Esophagus (tissue), 2 donors: ENCODE data around the gene TMEM94. TPM values are rescaled to one million over a fixed set of nuclear protein-coding genes. Genes with fewer than 3 reads are reported as not detected.

Experiments
- H3K27ac ChIP-seq, 2 donors: one replicate each; pipeline ENCODE4 v1.5.1; 2013; ENCODE audit warnings: low read depth in 2 of 2, mild to moderate bottlenecking in 2 of 2, inconsistent platforms in 1 of 2, low read length in 1 of 2, moderate library complexity in 1 of 2
- H3K27me3 ChIP-seq, 2 donors: one replicate each; pipeline ENCODE4 v1.6.1; 2013; ENCODE audit warnings: low read length in 2 of 2, control low read depth in 1 of 2, mild to moderate bottlenecking in 1 of 2; ENCODE audit not compliant: insufficient read depth in 2 of 2, control insufficient read depth in 1 of 2
- H3K36me3 ChIP-seq, 2 donors: one replicate each; pipeline ENCODE4 v1.6.1; 2013; ENCODE audit warnings: low read length in 1 of 2; ENCODE audit not compliant: control insufficient read depth in 2 of 2, insufficient read depth in 2 of 2
- H3K4me1 ChIP-seq, 2 donors: one replicate each; pipeline ENCODE4 v1.6.1; 2013; ENCODE audit warnings: low read length in 1 of 2; ENCODE audit not compliant: control insufficient read depth in 2 of 2, insufficient read depth in 2 of 2
- H3K4me3 ChIP-seq, 2 donors: one replicate each; pipeline ENCODE4 v1.5.1; 2013; ENCODE audit warnings: low read length in 2 of 2, mild to moderate bottlenecking in 2 of 2, low read depth in 1 of 2, moderate library complexity in 1 of 2
- H3K9me3 ChIP-seq, 2 donors: one replicate each; pipeline ENCODE4 v1.6.1; 2013; ENCODE audit warnings: mild to moderate bottlenecking in 2 of 2, low read depth in 1 of 2, low read length in 1 of 2, moderate library complexity in 1 of 2; ENCODE audit not compliant: control insufficient read depth in 2 of 2, insufficient read depth in 1 of 2
- WGBS, 2 donors: extraction: QIAGEN DNeasy Blood & Tissue Kit; methylation state at CpG; one replicate each; pipeline ENCODE4 v1.1.7; 2013; 5-methylcytosine and 5-hydroxymethylcytosine counted together
- polyA plus RNA-seq, 2 donors: library from polyadenylated mRNA; stranded (reverse); fragments of 200-250 nt; gene quantifications; one replicate each; pipeline ENCODE4 v1.2.3, GENCODE V29; 2013
- donor health status: healthy with polysubstance abuse.
- donor health status: Bipolar disorder and iron deficiency.

TMEM94 gene
- polyA plus RNA-seq, 2 donors: 26.4 to 38.9 TPM

GRCh38 chr17:75482098-75482942, 25.9 kb downstream of the TMEM94 start:
- Histone ChIP-seq H3K4me1 (no peaks in the 10 kb centered on the region), H3K36me3 (peaks cover 0 to 3% of the 10 kb centered on the region in 2 donors), H3K27me3 (no peaks in the 10 kb centered on the region), H3K9me3 (no peaks in the 10 kb centered on the region), H3K27ac (no peak overlapping the region), H3K4me3 (no peak overlapping the region)
- WGBS, 2 donors: 85% methylated on average over 16 of the region's 16 CpGs

- H3K4me1 ChIP-seq: no peaks in the 10 kb centered on the region
- no peak overlapping the region for H3K27ac ChIP-seq
- 89 to 91% methylated on average over 12 of the region's 12 CpGs for whole genome bisulfite sequencing, 2 donors
- H3K36me3 ChIP-seq: peaks cover 0 to 7% of the 10 kb centered on the region in 2 donors
- H3K9me3 ChIP-seq: no peaks in the 10 kb centered on the region
- no peaks in the 10 kb centered on the region for H3K27me3 ChIP-seq
- H3K4me3 ChIP-seq: no peak overlapping the region
These were observed 29.3 kb downstream of the TMEM94 start for GRCh38 chr17:75485688-75486087.

GRCh38 chr17:75486151-75486550, 29.7 kb downstream of the TMEM94 start:
- 91 to 93% methylated on average over 14 of the region's 14 CpGs for WGBS, 2 donors
- no peaks in the 10 kb centered on the region for H3K27me3 ChIP-seq
- H3K4me3 ChIP-seq: no peak overlapping the region
- no peaks in the 10 kb centered on the region for H3K9me3 ChIP-seq
- peaks cover 0 to 11% of the 10 kb centered on the region in 2 donors for H3K36me3 ChIP-seq
- no peaks in the 10 kb centered on the region for H3K4me1 ChIP-seq
- no peak overlapping the region for H3K27ac ChIP-seq

GRCh38 chr17:75486951-75487350, 30.5 kb downstream of the TMEM94 start:
- peaks cover 0 to 19% of the 10 kb centered on the region in 2 donors for H3K36me3 ChIP-seq
- no peaks in the 10 kb centered on the region for H3K27me3 ChIP-seq
- no peak overlapping the region for H3K4me3 ChIP-seq
- WGBS, 2 donors: 79 to 81% methylated on average over 5 of the region's 5 CpGs
- peak overlapping the region in 1 of 2 donors; percentile 27 for H3K27ac ChIP-seq
- H3K4me1 ChIP-seq: no peaks in the 10 kb centered on the region
- no peaks in the 10 kb centered on the region for H3K9me3 ChIP-seq

GRCh38 chr17:75487351-75488070, 31.1 kb downstream of the TMEM94 start:
- WGBS, 2 donors: 73 to 74% methylated on average over 11 to 12 of the region's 12 CpGs
- Histone ChIP-seq H3K36me3 (peaks cover 1 to 23% of the 10 kb centered on the region in 2 donors), H3K27me3 (no peaks in the 10 kb centered on the region), H3K4me1 (no peaks in the 10 kb centered on the region), H3K4me3 (no peak overlapping the region), H3K9me3 (no peaks in the 10 kb centered on the region), H3K27ac (peak overlapping the region; percentile 24 to 27)

- Histone ChIP-seq H3K4me1 (no peaks in the 10 kb centered on the region), H3K36me3 (peaks cover 7 to 37% of the 10 kb centered on the region in 2 donors), H3K4me3 (no peak overlapping the region), H3K27me3 (no peaks in the 10 kb centered on the region), H3K27ac (no peak overlapping the region), H3K9me3 (no peaks in the 10 kb centered on the region)
- WGBS, 2 donors: 91 to 93% methylated on average over 24 of the region's 24 CpGs
These were observed 32.5 kb downstream of the TMEM94 start for GRCh38 chr17:75488693-75489510.

- H3K36me3 ChIP-seq: peaks cover 7 to 38% of the 10 kb centered on the region in 2 donors
- WGBS, 2 donors: 86 to 88% methylated on average over 14 of the region's 14 CpGs
- no peaks in the 10 kb centered on the region for H3K9me3 ChIP-seq
- H3K4me3 ChIP-seq: no peak overlapping the region
- H3K27me3 ChIP-seq: no peaks in the 10 kb centered on the region
- H3K27ac ChIP-seq: no peak overlapping the region
- no peaks in the 10 kb centered on the region for H3K4me1 ChIP-seq
These were observed 33.1 kb downstream of the TMEM94 start for GRCh38 chr17:75489511-75489955.

GRCh38 chr17:75490173-75490743, 33.8 kb downstream of the TMEM94 start:
- Histone ChIP-seq H3K9me3 (no peaks in the 10 kb centered on the region), H3K27ac (no peak overlapping the region), H3K36me3 (peaks cover 7 to 44% of the 10 kb centered on the region in 2 donors), H3K4me1 (no peaks in the 10 kb centered on the region), H3K27me3 (no peaks in the 10 kb centered on the region), H3K4me3 (no peak overlapping the region)
- WGBS, 2 donors: 72 to 76% methylated on average over 13 to 14 of the region's 14 CpGs
